ENCODE data around the gene CRISPLD2. TPM values are rescaled to one million over a fixed set of nuclear protein-coding genes. Genes with fewer than 3 reads are reported as not detected.

CRISPLD2 gene
- total RNA-seq, 1 donor from 2014 or later, result 9.0 TPM

GRCh38 chr16:84795329-84796053 lies 24.3 kb upstream of the CRISPLD2 start:
- Mint-ChIP-seq H3K27me3 (ENCODE audit: unreplicated experiment) (peaks cover 2% of the 10 kb centered on the region), H3K4me1 (ENCODE audit: low read depth, unreplicated experiment) (peaks cover 22% of the 10 kb centered on the region), H3K27ac (ENCODE audit: unreplicated experiment) (no peak overlapping the region), H3K9me3 (ENCODE audit: unreplicated experiment) (peaks cover 2% of the 10 kb centered on the region), H3K4me3 (ENCODE audit: unreplicated experiment) (no peak overlapping the region), H3K36me3 (ENCODE audit: unreplicated experiment) (peaks cover 5% of the 10 kb centered on the region)
- TF ChIP-seq CTCF (IDR thresholded peaks at IDR 0.05; ENCODE audit: partially characterized antibody, unreplicated experiment), result no peak
- no peak for DNase-seq

- Mint-ChIP-seq H3K9me3 (ENCODE audit: unreplicated experiment) (peaks cover 7% of the 10 kb centered on the region), H3K27me3 (ENCODE audit: unreplicated experiment) (peaks cover 5% of the 10 kb centered on the region), H3K4me3 (ENCODE audit: unreplicated experiment) (no peak overlapping the region), H3K4me1 (ENCODE audit: low read depth, unreplicated experiment) (peaks cover under 1% of the 10 kb centered on the region), H3K36me3 (ENCODE audit: unreplicated experiment) (peaks cover 7% of the 10 kb centered on the region), H3K27ac (ENCODE audit: unreplicated experiment) (no peak overlapping the region)
- no peak for DNase-seq
- no peak for TF ChIP-seq CTCF (IDR thresholded peaks at IDR 0.05; ENCODE audit: partially characterized antibody, unreplicated experiment)
Observed at GRCh38 chr16:84800158-84800978, 19.4 kb upstream of the CRISPLD2 start.

GRCh38 chr16:84803146-84803545 lies 16.6 kb upstream of the CRISPLD2 start:
- Mint-ChIP-seq H3K27me3 (ENCODE audit: unreplicated experiment) (peaks cover 8% of the 10 kb centered on the region), H3K4me3 (ENCODE audit: unreplicated experiment) (no peak overlapping the region), H3K9me3 (ENCODE audit: unreplicated experiment) (peaks cover 12% of the 10 kb centered on the region), H3K4me1 (ENCODE audit: low read depth, unreplicated experiment) (no peaks in the 10 kb centered on the region), H3K27ac (ENCODE audit: unreplicated experiment) (no peak overlapping the region), H3K36me3 (ENCODE audit: unreplicated experiment) (peaks cover 10% of the 10 kb centered on the region)
- no peak for TF ChIP-seq CTCF (IDR thresholded peaks at IDR 0.05; ENCODE audit: partially characterized antibody, unreplicated experiment)
- no peak for DNase-seq

DNA sequence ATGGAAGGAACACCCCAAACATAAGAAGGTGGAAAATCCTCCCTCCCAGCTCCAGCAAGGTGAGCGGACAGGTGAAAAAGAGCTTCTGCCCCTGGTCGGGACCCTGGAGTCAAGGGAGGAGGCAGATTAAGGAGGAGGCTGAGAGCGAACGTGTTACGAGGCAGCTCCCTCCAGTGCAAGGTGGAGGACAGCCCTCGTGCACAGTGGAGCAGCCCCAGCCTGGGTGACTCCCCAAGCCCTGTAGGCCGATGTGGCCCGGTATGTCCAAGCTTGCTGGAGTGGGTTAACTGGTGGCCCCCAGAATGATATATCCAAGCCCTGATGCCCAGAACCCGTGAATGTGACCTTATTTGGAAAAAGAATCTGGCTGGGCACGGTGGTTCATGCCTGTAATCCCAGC lies 15.5 kb upstream of the CRISPLD2 start:
- no peak overlapping the region for H3K4me3 Mint-ChIP-seq (ENCODE audit: unreplicated experiment)
- peaks cover 12% of the 10 kb centered on the region for H3K9me3 Mint-ChIP-seq (ENCODE audit: unreplicated experiment)
- DNase-seq, result no peak
- H3K27me3 Mint-ChIP-seq (ENCODE audit: unreplicated experiment), result peaks cover 10% of the 10 kb centered on the region
- no peaks in the 10 kb centered on the region for H3K4me1 Mint-ChIP-seq (ENCODE audit: low read depth, unreplicated experiment)
- peaks cover 10% of the 10 kb centered on the region for H3K36me3 Mint-ChIP-seq (ENCODE audit: unreplicated experiment)
- no peak overlapping the region for H3K27ac Mint-ChIP-seq (ENCODE audit: unreplicated experiment)
- TF ChIP-seq CTCF (IDR thresholded peaks at IDR 0.05; ENCODE audit: partially characterized antibody, unreplicated experiment), result no peak
